A549 (cell line): Measurements from ENCODE around the gene HDAC5. TPM values are rescaled to one million over a fixed set of nuclear protein-coding genes. Genes with fewer than 3 reads are reported as not detected.

Experiments
- ATAC-seq, 2 experiments: fragments of 200-7000 bp in 1 of 2; fragments of >200 bp in 1 of 2; cut with Nextera tagmentation in 1 of 2; cut with Tn5 transposase in 1 of 2; 3 replicates each; pipeline versions ENCODE4 v1.8.0 to v1.9.1; 2018 to 2020; ENCODE audit warnings: mild to moderate bottlenecking in 1 of 2, moderate library complexity in 1 of 2
- CTCF ChIA-PET: fragments of 300-600 bp; sonication (Branson Sonifier 250); formaldehyde crosslinking; extraction: SDS; loops from one replicate; lab custom pipeline; 2021; ENCODE audit warnings: antibody characterized with exemption, inconsistent platforms; lab: Yijun Ruan, JAX
- POLR2A ChIA-PET: fragments of 350-600 bp; formaldehyde crosslinking; extraction: SDS; loops from one replicate; lab custom pipeline; 2021; ENCODE audit warnings: antibody characterized with exemption, inconsistent platforms; lab: Yijun Ruan, JAX
- DNase-seq, 2 experiments: peaks; one replicate each; pipeline versions ENCODE4 v3.0.0 to v3.0.0-alpha.2; 2011 to 2016; ENCODE audit warnings: low read depth in 1 of 2, low spot score in 1 of 2
- FAIRE-seq: peaks from 2 replicates; lab custom pipeline; 2011; peaks lifted over from hg19 to GRCh38; lab: Jason Lieb, UNC
- H3K27ac ChIP-seq, 2 experiments: fragments of >200 bp; sonication (Bioruptor Twin); formaldehyde crosslinking; 3 replicates each; pipeline ENCODE4 v1.5.1; 2016 to 2017
- H3K4me1 ChIP-seq: fragments of >200 bp; sonication (Bioruptor Twin); formaldehyde crosslinking; 3 replicates; pipeline ENCODE4 v1.6.1; 2016
- H3K4me2 ChIP-seq: fragments of >200 bp; sonication (Bioruptor Twin); formaldehyde crosslinking; 3 replicates; pipeline ENCODE4 v1.6.1; 2016
- H3K4me3 ChIP-seq: fragments of >200 bp; sonication (Bioruptor Twin); formaldehyde crosslinking; 3 replicates; pipeline ENCODE4 v1.5.1; 2016
- H3K9me3 ChIP-seq: fragments of >200 bp; sonication (Bioruptor Twin); formaldehyde crosslinking; 3 replicates; pipeline ENCODE4 v1.6.1; 2016
- ATOH8 ChIP-seq: fragments of 250-450 bp; sonication (Bioruptor Pico); IDR thresholded peaks from 2 replicates; pipeline ENCODE4 v1.5.0; 2020; ENCODE audit warnings: low read depth, mild to moderate bottlenecking, moderate library complexity
- CBX2 ChIP-seq: fragments of 200-600 bp; sonication (generic); IDR thresholded peaks from 2 replicates; pipeline ENCODE4 v1.6.1; 2016; ENCODE audit warnings: low read depth, mild to moderate bottlenecking, borderline replicate concordance
- HEYL ChIP-seq: fragments of 250-450 bp; sonication (Bioruptor Pico); IDR thresholded peaks from 2 replicates; pipeline ENCODE4 v1.8.0; 2021; ENCODE audit warnings: mild to moderate bottlenecking, moderate library complexity
- HMGXB4 ChIP-seq: fragments of 250-450 bp; sonication (Bioruptor Pico); IDR thresholded peaks from 2 replicates; pipeline ENCODE4 v1.5.0; 2021; ENCODE audit warnings: mild to moderate bottlenecking, moderate library complexity, borderline replicate concordance
- HOXB5 ChIP-seq: fragments of 250-450 bp; sonication (Bioruptor Pico); IDR thresholded peaks from 2 replicates; pipeline ENCODE4 v1.5.0; 2020; ENCODE audit warnings: mild to moderate bottlenecking, moderate library complexity
- JUN ChIP-seq, 2 experiments: fragments of >200 bp; sonication (Bioruptor Twin); formaldehyde crosslinking; IDR thresholded peaks; 2 replicates in 1 of 2; 3 replicates in 1 of 2; pipeline ENCODE4 v1.6.1; 2016 to 2017
- MAX ChIP-seq: IDR thresholded peaks from 2 replicates; pipeline ENCODE4 v1.6.1; 2012
- MYC ChIP-seq: IDR thresholded peaks from 2 replicates; pipeline ENCODE4 v1.6.1; 2012; ENCODE audit warnings: mild to moderate bottlenecking, inconsistent platforms, low read length, improper control_type of control experiment, borderline replicate concordance
- POLR2AphosphoS2 ChIP-seq: conservative IDR thresholded peaks from 2 replicates; pipeline ENCODE4 v1.6.1; 2012; ENCODE audit warnings: low read length, improper control_type of control experiment, inconsistent platforms
- RCOR1 ChIP-seq: fragments of 150-350 bp; IDR thresholded peaks from 2 replicates; pipeline ENCODE4 v1.6.1; 2014; ENCODE audit warnings: antibody characterized with exemption, low read length, low read depth
- SMC3 ChIP-seq: fragments of >200 bp; sonication (Bioruptor Twin); formaldehyde crosslinking; IDR thresholded peaks from 3 replicates; pipeline ENCODE4 v1.6.1; 2018; ENCODE audit warnings: inconsistent platforms
- ZFP36 ChIP-seq: fragments of 450-650 bp; IDR thresholded peaks from 2 replicates; pipeline ENCODE4 v1.6.1; 2014; ENCODE audit warnings: borderline replicate concordance; ENCODE audit not compliant: partially characterized antibody
- ZSCAN20 ChIP-seq: fragments of 250-450 bp; sonication (Bioruptor Pico); IDR thresholded peaks from 2 replicates; pipeline ENCODE4 v1.8.0; 2022; ENCODE audit warnings: mild to moderate bottlenecking, moderate library complexity
- WGBS: methylation state at CpG from one replicate; pipeline ENCODE4 v1.1.6; 2017; ENCODE audit errors: missing lambda C conversion rate; 5-methylcytosine and 5-hydroxymethylcytosine counted together
- polyA plus RNA-seq, 4 experiments: library from polyadenylated mRNA; depleted of rRNA in 3 of 4; stranded (reverse); fragments of >200 nt; fragmentation: RNase III in 1 of 4; extraction: RNeasy Plus Mini Kit Qiagen cat#74134 plus additional on column Dnase treatment in 1 of 4; gene quantifications; 2 replicates in 3 of 4; 3 replicates in 1 of 4; pipeline ENCODE4 v1.2.3, GENCODE V29; 2011 to 2017

Gene HDAC5
- polyA plus RNA-seq, 2 of the 4 experiments (the other 2 are of a cell fraction), result 3.1 to 7.1 TPM

- H3K4me1 ChIP-seq, result 0 out of 3 replicates have a peak, but pooled peaks cover 5% of the 10 kb centered on the region
- FAIRE-seq (no peak), DNase-seq (no peak), ATAC-seq (no peak)
- no peak overlapping the region for H3K4me2 ChIP-seq
- WGBS, result 90% methylated on average over 17 of the region's 18 CpGs
- no peaks in the 10 kb centered on the region for H3K9me3 ChIP-seq
- POLR2A ChIA-PET, result no interaction called here
- TF ChIP-seq POLR2AphosphoS2 (0 out of 2 replicates have a peak, but pooled peaks have one; percentile 24), ATOH8 (CRISPR knock-in tag) (no peak)
- CTCF ChIA-PET, result interaction anchor here (8.1 to 39.6 kb wide), 2 partner anchors 8 to 28 kb away, joined by 108 to 1202 read pairs; partner anchors contain the start of genes G6PC3 and HDAC5
- H3K4me3 ChIP-seq, result no peak overlapping the region
- H3K27ac ChIP-seq, result no peak overlapping the region
These were observed 43.3 kb downstream of the HDAC5 start for GRCh38 chr17:44079877-44080821.

- TF ChIP-seq HMGXB4 (CRISPR knock-in tag) (no peak), CBX2 (no peak), HEYL (no peak), ZFP36 (no peak), SMC3 (no peak), RCOR1 (no peak), ZSCAN20 (CRISPR knock-in tag) (no peak), JUN (IDR thresholded peaks at IDR 0.05) (no peak), MAX (no peak)
- Histone ChIP-seq H3K27ac (no peak overlapping the region), H3K4me2 (no peak overlapping the region), H3K9me3 (no peaks in the 10 kb centered on the region), H3K4me3 (no peak overlapping the region), H3K4me1 (no peaks in the 10 kb centered on the region)
- FAIRE-seq, result no peak
- ATAC-seq, result peak; percentile 5 to 7; a peak in 2 of 6 replicates
- POLR2A ChIA-PET, result interaction anchor here (1.3 kb wide), 1 partner anchor 9 kb away, joined by 4 read pairs; no protein-coding TSS in a partner anchor
- no peak for DNase-seq
- 96% methylated on average over 17 of the region's 19 CpGs for WGBS
- CTCF ChIA-PET, result interaction anchor here (0.7 to 39.6 kb wide), 7 partner anchors 8 to 90 kb away, joined by 3 to 1202 read pairs (median 3); partner anchors contain the start of genes HDAC5 and LSM12
These were observed 45.0 kb downstream of the HDAC5 start for GRCh38 chr17:44078412-44078811.

- no peak for ATAC-seq
- POLR2A ChIA-PET, result no interaction called here
- WGBS, result 72% methylated on average over 4 of the region's 4 CpGs
- TF ChIP-seq HOXB5, result no peak
- TF ChIP-seq MYC, result no peak
- Histone ChIP-seq H3K27ac (no peak overlapping the region), H3K4me2 (no peak overlapping the region), H3K4me1 (no peaks in the 10 kb centered on the region), H3K9me3 (no peaks in the 10 kb centered on the region), H3K4me3 (no peak overlapping the region)
- no peak for DNase-seq
- FAIRE-seq, result no peak
- CTCF ChIA-PET, result interaction anchor here (0.7 to 39.6 kb wide), 3 partner anchors 8 to 34 kb away, joined by 3 to 1202 read pairs (median 5); partner anchors contain the start of gene HDAC5
These were observed 45.9 kb downstream of the HDAC5 start for GRCh38 chr17:44077595-44077909.
